Measurements from ENCODE around the gene PROCA1. TPM values are rescaled to one million over a fixed set of nuclear protein-coding genes. Genes with fewer than 3 reads are reported as not detected.
A peak's percentile ranks its signal among the peaks of the same experiment; 100 is the strongest.
"Not testable (repeated sequence)": the region's sequence is repeated elsewhere in the genome, so short reads cannot be mapped to it uniquely, and the experiment has no call there.

Gene PROCA1
- polyA plus RNA-seq, 1 experiment: 0.52 TPM

DNA sequence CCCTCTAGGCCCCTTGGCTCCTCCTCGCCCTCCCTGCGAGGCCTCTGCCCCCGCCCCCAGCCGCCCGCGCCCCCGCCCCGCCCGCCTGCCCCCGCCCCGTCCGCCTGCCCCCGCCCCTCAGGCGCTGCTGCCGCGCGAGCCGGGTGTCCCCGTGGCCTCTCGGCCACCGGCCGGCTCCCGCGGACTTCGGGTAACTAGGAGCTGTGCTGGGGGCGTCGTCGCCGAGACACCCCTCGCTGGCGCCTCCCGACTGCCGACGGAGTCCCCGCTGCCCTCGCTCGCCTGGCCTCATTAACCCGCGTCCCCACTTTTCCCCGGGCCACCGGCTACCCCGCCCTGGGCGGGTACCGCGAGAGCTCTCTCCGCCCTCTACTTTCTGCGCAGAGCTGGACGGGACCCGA lies 14.5 kb upstream of the PROCA1 start, which contains the start of gene TLCD1:
TLCD1 (minus strand) TSS at position 8 of the 401 bp plus-strand sequence. CDS start 136 bp downstream, outside the sequence.
- DNase-seq (ENCODE audit: low read depth, low spot score): no peak
- ChIA-PET POLR2A (interaction anchor here (1.0 to 4.8 kb wide), 10 partner anchors 15 to 227 kb away, joined by 3 to 93 read pairs (median 10); partner anchors contain the start of genes FLOT2, PHF12, PROCA1 and TRAF4), CTCF (interaction anchor here (1.0 to 4.9 kb wide), 20 partner anchors 16 to 391 kb away, joined by 3 to 193 read pairs (median 10); partner anchors contain the start of genes DHRS13, PHF12, SDF2 and SUPT6H)
- Histone ChIP-seq H3K27me3 (ENCODE audit: control insufficient read depth, insufficient read depth, low read length) (no peaks in the 10 kb centered on the region), H3K4me3 (ENCODE audit: low read depth, low read length) (peak within 1 kb of the TSS; percentile 71), H3K27ac (ENCODE audit: low read depth, low read length) (peak within 1 kb of the TSS; percentile 77), H3K9me3 (ENCODE audit: control insufficient read depth, insufficient read depth, low read length) (no peaks in the 10 kb centered on the region; the same call in 1 of the 2 replicates)
- TF ChIP-seq, protein P1, sequence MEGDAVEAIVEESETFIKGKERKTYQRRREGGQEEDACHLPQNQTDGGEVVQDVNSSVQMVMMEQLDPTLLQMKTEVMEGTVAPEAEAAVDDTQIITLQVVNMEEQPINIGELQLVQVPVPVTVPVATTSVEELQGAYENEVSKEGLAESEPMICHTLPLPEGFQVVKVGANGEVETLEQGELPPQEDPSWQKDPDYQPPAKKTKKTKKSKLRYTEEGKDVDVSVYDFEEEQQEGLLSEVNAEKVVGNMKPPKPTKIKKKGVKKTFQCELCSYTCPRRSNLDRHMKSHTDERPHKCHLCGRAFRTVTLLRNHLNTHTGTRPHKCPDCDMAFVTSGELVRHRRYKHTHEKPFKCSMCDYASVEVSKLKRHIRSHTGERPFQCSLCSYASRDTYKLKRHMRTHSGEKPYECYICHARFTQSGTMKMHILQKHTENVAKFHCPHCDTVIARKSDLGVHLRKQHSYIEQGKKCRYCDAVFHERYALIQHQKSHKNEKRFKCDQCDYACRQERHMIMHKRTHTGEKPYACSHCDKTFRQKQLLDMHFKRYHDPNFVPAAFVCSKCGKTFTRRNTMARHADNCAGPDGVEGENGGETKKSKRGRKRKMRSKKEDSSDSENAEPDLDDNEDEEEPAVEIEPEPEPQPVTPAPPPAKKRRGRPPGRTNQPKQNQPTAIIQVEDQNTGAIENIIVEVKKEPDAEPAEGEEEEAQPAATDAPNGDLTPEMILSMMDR (IDR thresholded peaks at IDR 0.05; ENCODE audit: low read depth, low read length): no peak

DNA sequence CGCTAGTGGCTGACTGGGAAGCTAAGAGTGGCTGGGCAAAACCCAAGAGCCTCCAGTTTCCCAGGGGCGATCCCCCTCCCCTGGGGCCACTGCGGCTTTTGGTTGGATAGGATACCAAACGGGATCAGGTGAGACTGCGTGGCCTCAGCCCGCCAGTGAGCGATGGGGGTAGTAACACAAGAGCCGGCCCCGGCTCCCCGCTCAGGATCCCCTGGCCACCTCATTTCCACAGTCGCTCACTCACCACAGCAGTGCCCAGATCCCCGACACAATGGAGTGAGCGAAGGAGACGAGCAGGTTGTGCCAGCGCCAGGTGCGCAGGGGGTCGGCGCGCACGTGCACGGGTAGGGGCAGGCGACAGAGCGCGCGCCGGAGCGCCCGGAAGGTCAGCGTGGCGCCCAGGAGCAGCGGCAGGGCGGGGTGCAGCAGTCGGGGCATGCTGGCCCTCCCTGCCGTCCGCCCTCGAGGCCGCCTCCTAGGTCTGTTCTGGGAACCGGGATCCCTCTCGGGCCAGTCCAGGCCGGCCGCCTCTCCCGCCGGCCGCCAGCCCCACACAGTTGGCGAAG lies 14.1 kb upstream of the PROCA1 start:
- H3K9me3 ChIP-seq (ENCODE audit: control insufficient read depth, insufficient read depth, low read length): no peaks in the 10 kb centered on the region; the same call in 1 of the 2 replicates
- peak overlapping the region; percentile 62 for H3K4me3 ChIP-seq (ENCODE audit: low read depth, low read length)
- peak overlapping the region; percentile 77 for H3K27ac ChIP-seq (ENCODE audit: low read depth, low read length)
- ChIA-PET CTCF (interaction anchor here (1.5 to 4.9 kb wide), 10 partner anchors 15 to 391 kb away, joined by 4 to 193 read pairs (median 16); partner anchors contain the start of genes DHRS13, PHF12, SDF2 and SUPT6H), POLR2A (interaction anchor here (0.9 to 4.8 kb wide), 8 partner anchors 9 to 682 kb away, joined by 3 to 93 read pairs (median 9); partner anchors contain the start of genes FLOT2, PHF12, PROCA1 and TRAF4)
- no peaks in the 10 kb centered on the region for H3K27me3 ChIP-seq (ENCODE audit: control insufficient read depth, insufficient read depth, low read length)
- TF ChIP-seq, protein P1 (IDR thresholded peaks at IDR 0.05; ENCODE audit: low read depth, low read length): no peak
- DNase-seq (ENCODE audit: low read depth, low spot score): no peak

DNA sequence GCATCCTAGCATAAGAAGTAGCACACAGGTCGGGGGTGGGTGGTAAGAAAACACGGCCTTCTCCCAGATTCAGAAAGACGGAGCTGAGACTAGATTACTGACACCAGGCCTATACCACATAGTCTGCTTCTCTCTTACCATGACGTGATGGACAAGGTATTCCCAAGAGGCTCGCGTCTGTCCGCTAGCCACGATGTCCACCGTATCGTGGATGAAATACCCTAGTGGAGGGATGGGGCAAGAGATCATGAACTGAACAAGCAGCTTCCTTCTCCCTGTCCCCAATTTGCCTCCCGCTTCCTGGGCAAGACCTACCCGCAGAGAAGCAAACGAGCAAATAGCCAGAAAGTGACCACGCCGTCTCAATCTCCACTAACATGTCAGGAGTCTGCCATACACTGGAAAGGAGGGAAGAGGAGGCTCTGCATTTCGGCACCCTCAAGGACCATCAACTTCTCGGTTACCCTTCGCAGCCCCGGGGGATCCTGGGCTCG lies 13.5 kb upstream of the PROCA1 start:
- ChIA-PET POLR2A (interaction anchor here (0.9 to 4.8 kb wide), 5 partner anchors 10 to 682 kb away, joined by 3 to 93 read pairs (median 3); partner anchors contain the start of genes PHF12, PROCA1 and TRAF4), CTCF (interaction anchor here (4.0 to 4.9 kb wide), 2 partner anchors 22 to 228 kb away, joined by 66 to 193 read pairs; partner anchors contain the start of genes PHF12 and TRAF4)
- DNase-seq (ENCODE audit: low read depth, low spot score): no peak
- Histone ChIP-seq H3K27me3 (ENCODE audit: control insufficient read depth, insufficient read depth, low read length) (no peaks in the 10 kb centered on the region), H3K4me3 (ENCODE audit: low read depth, low read length) (peak overlapping the region; percentile 62), H3K9me3 (ENCODE audit: control insufficient read depth, insufficient read depth, low read length) (no peaks in the 10 kb centered on the region; the same call in 1 of the 2 replicates), H3K27ac (ENCODE audit: low read depth, low read length) (peak overlapping the region; percentile 77)
- TF ChIP-seq, protein P1 (IDR thresholded peaks at IDR 0.05; ENCODE audit: low read depth, low read length): peak; percentile 26; the same call in 1 of the 2 replicates

DNA sequence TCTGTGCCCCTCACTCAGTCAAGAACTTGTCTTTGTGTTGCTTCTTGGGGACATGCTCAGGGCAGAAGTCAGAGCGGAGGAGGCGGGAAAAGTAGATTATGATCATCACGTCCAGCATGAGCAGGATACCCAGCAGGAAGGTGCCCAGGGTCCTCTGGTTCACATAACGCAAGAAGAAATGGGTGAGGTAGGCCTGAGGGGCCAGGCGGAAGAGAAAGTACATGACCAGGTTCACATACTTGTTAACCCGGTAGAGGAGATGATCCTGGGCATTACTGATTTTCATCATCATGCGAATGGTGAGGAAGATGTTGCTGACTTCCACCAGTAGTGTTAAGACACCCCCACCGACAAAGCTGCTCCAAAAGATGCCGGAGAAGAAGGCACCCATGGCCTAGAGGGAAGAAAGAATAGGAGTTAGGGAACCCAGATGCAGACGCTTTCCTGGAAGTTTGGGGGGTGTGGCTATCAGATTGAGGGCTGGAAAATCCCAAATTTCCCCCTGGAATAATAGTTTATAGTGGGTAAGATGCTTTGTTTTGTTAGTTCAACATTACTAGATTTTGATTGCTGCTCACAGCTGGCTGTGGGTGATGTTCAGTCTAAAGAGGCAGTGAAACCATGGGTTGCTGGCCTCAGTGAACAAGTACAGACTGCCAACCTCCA lies 12.9 kb upstream of the PROCA1 start:
- ChIA-PET CTCF (interaction anchor here (1.3 to 4.9 kb wide), 2 partner anchors 23 to 25 kb away, joined by 4 to 193 read pairs; partner anchors contain the start of gene TRAF4), POLR2A (interaction anchor here (1.2 to 4.8 kb wide), 4 partner anchors 10 to 227 kb away, joined by 3 to 93 read pairs (median 9); partner anchors contain the start of genes PHF12, PROCA1 and TRAF4)
- DNase-seq (ENCODE audit: low read depth, low spot score): no peak
- TF ChIP-seq, protein P1 (IDR thresholded peaks at IDR 0.05; ENCODE audit: low read depth, low read length): no peak
- Histone ChIP-seq H3K4me3 (ENCODE audit: low read depth, low read length) (peak overlapping the region; percentile 62), H3K27me3 (ENCODE audit: control insufficient read depth, insufficient read depth, low read length) (no peaks in the 10 kb centered on the region), H3K27ac (ENCODE audit: low read depth, low read length) (peak overlapping the region; percentile 77), H3K9me3 (ENCODE audit: control insufficient read depth, insufficient read depth, low read length) (no peaks in the 10 kb centered on the region; the same call in 1 of the 2 replicates)

DNA sequence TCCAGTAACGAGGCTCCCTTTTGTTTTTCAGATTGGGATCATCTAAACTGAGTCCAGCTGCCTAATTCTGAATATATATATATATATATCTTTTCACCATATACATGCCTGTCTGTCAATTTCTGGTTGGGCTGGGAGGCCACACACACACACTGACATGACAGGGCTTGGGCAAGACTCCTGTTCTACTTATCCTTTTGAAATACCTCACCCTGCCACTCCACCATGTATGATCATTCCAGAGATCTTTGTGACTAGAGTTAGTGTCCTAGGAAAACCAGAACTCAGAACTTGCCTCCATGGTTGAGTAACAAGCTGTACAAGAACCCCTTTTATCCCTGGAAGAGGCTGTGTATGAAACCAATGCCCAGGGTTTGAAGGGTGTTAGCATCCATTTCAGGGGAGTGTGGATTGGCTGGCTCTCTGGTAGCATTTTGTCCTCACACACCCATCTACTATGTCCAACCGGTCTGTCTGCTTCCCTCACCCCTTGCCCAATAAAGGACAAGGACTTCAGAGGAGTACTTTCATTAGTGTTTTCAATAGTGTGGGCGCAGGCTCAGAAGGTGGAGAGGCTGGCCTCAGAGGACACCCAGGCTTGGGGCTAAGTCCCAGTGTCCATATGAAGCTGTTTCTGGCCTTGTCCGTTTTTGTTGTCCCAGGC lies 12.3 kb upstream of the PROCA1 start:
- DNase-seq (ENCODE audit: low read depth, low spot score); H3K9me3 ChIP-seq (ENCODE audit: control insufficient read depth, insufficient read depth, low read length); H3K4me3 ChIP-seq (ENCODE audit: low read depth, low read length); H3K27me3 ChIP-seq (ENCODE audit: control insufficient read depth, insufficient read depth, low read length): not testable (repeated sequence)
- H3K27ac ChIP-seq (ENCODE audit: low read depth, low read length): peak overlapping the region; percentile 77
- ChIA-PET POLR2A (interaction anchor here (3.2 kb wide), 1 partner anchor 13 kb away, joined by 15 read pairs; the partner anchor contains the start of gene PROCA1), CTCF (interaction anchor here (1.3 kb wide), 1 partner anchor 26 kb away, joined by 4 read pairs; no protein-coding TSS in a partner anchor)

Data from AG04450 (cell line).